WTC11 (cell line): ENCODE data around the gene PSMD10.

Experiments
- ETV6 ChIP-seq: sonication (generic); formaldehyde crosslinking; IDR thresholded peaks from 2 replicates; pipeline ENCODE4 v1.8.1; 2022; ENCODE audit warnings: mild to moderate bottlenecking, missing genetic modification reagents
- IRF2 ChIP-seq: sonication (generic); formaldehyde crosslinking; IDR thresholded peaks from 2 replicates; pipeline ENCODE4 v1.8.0; 2022; ENCODE audit warnings: low read depth, missing genetic modification reagents, borderline replicate concordance
- SMAD4 ChIP-seq: sonication (generic); formaldehyde crosslinking; IDR thresholded peaks from 2 replicates; pipeline ENCODE4 v1.8.0; 2022; ENCODE audit warnings: mild to moderate bottlenecking, missing genetic modification reagents
- SP1 ChIP-seq: sonication (generic); formaldehyde crosslinking; conservative IDR thresholded peaks from 2 replicates; pipeline ENCODE4 v1.8.1; 2022; ENCODE audit warnings: missing genetic modification reagents
- ZNF263 ChIP-seq: sonication (generic); formaldehyde crosslinking; IDR thresholded peaks from 2 replicates; pipeline ENCODE4 v1.8.1; 2022; ENCODE audit warnings: low read depth, mild to moderate bottlenecking, moderate library complexity, missing genetic modification reagents
- ZNF671 ChIP-seq: fragments of 250-450 bp; sonication (Bioruptor Pico); IDR thresholded peaks from 2 replicates; pipeline ENCODE4 v1.8.0; 2021; ENCODE audit warnings: mild to moderate bottlenecking
- TF ChIP-seq, protein P1 (sequence below): fragments of 200-600 bp; IDR thresholded peaks from 2 replicates; pipeline ENCODE4 v1.8.0; 2022; ENCODE audit warnings: antibody characterized with exemption
- TF ChIP-seq, protein P2 (sequence below): sonication (generic); formaldehyde crosslinking; IDR thresholded peaks from 2 replicates; pipeline ENCODE4 v1.8.1; 2022; ENCODE audit warnings: low read depth, missing genetic modification reagents, borderline replicate concordance
- TF ChIP-seq, protein P3 (sequence below): sonication (generic); formaldehyde crosslinking; IDR thresholded peaks from 2 replicates; pipeline ENCODE4 v1.8.0; 2023; ENCODE audit warnings: missing genetic modification reagents
- TF ChIP-seq, protein P4 (sequence below): sonication (generic); formaldehyde crosslinking; IDR thresholded peaks from 2 replicates; pipeline ENCODE4 v1.8.0; 2022; ENCODE audit warnings: mild to moderate bottlenecking, missing genetic modification reagents

DNA sequence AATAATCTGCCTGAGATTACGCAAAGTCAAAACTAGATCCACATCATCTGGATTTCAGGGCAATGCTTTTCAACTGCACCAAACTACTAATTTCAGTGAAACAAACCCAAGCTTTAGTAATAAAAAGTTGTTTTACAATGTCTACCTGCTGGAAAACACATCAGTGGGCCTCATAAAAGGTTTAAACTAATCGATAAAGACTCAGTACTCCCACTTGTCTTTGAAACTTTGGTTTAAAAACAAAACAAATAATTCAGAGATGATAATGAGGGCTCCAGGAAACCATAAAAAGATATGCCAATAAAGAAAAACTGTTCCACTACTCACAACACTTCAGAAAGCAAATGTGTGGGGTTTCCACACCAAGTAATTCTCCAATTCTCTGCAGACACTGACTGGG, 10.2 kb downstream of the PSMD10 start:
- TF ChIP-seq, protein P1, sequence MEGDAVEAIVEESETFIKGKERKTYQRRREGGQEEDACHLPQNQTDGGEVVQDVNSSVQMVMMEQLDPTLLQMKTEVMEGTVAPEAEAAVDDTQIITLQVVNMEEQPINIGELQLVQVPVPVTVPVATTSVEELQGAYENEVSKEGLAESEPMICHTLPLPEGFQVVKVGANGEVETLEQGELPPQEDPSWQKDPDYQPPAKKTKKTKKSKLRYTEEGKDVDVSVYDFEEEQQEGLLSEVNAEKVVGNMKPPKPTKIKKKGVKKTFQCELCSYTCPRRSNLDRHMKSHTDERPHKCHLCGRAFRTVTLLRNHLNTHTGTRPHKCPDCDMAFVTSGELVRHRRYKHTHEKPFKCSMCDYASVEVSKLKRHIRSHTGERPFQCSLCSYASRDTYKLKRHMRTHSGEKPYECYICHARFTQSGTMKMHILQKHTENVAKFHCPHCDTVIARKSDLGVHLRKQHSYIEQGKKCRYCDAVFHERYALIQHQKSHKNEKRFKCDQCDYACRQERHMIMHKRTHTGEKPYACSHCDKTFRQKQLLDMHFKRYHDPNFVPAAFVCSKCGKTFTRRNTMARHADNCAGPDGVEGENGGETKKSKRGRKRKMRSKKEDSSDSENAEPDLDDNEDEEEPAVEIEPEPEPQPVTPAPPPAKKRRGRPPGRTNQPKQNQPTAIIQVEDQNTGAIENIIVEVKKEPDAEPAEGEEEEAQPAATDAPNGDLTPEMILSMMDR, result no peak
- TF ChIP-seq ETV6 (CRISPR knock-in tag) (no peak), IRF2 (CRISPR knock-in tag) (no peak), SP1 (CRISPR knock-in tag) (no peak), ZNF671 (CRISPR knock-in tag) (no peak), SMAD4 (CRISPR knock-in tag) (no peak), ZNF263 (CRISPR knock-in tag) (no peak)
- TF ChIP-seq, protein P2, sequence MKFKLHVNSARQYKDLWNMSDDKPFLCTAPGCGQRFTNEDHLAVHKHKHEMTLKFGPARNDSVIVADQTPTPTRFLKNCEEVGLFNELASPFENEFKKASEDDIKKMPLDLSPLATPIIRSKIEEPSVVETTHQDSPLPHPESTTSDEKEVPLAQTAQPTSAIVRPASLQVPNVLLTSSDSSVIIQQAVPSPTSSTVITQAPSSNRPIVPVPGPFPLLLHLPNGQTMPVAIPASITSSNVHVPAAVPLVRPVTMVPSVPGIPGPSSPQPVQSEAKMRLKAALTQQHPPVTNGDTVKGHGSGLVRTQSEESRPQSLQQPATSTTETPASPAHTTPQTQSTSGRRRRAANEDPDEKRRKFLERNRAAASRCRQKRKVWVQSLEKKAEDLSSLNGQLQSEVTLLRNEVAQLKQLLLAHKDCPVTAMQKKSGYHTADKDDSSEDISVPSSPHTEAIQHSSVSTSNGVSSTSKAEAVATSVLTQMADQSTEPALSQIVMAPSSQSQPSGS (CRISPR knock-in tag), result no peak
- TF ChIP-seq, protein P3, sequence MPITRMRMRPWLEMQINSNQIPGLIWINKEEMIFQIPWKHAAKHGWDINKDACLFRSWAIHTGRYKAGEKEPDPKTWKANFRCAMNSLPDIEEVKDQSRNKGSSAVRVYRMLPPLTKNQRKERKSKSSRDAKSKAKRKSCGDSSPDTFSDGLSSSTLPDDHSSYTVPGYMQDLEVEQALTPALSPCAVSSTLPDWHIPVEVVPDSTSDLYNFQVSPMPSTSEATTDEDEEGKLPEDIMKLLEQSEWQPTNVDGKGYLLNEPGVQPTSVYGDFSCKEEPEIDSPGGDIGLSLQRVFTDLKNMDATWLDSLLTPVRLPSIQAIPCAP (CRISPR knock-in tag), result no peak
- TF ChIP-seq, protein P4, sequence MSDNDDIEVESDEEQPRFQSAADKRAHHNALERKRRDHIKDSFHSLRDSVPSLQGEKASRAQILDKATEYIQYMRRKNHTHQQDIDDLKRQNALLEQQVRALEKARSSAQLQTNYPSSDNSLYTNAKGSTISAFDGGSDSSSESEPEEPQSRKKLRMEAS, result no peak
